Activated T-cell treated with anti-CD3 and anti-CD28 coated beads, Interleukin-2, amount 50 U/mL, for 4 hours (primary cell): ENCODE results near the gene HTR5A. TPM values are rescaled to one million over a fixed set of nuclear protein-coding genes. Genes with fewer than 3 reads are reported as not detected.

Experiments used
- ATAC-seq, 2 donors: fragments of 200-7000 bp; cut with Tn5 transposase; one replicate each; pipeline ENCODE4 v1.10.0; 2021
- DNase-seq: peaks from one replicate; pipeline ENCODE4 v3.0.0-alpha.2; 2020
- H3K27me3 Mint-ChIP-seq: one replicate; pipeline ENCODE4 v1.8.0; 2021; ENCODE audit warnings: low read depth, mixed read lengths
- H3K36me3 Mint-ChIP-seq: one replicate; pipeline ENCODE4 v1.8.0; 2022; ENCODE audit warnings: mixed read lengths; ENCODE audit not compliant: insufficient read depth
- H3K4me1 Mint-ChIP-seq: one replicate; pipeline ENCODE4 v1.8.0; 2021; ENCODE audit warnings: low read depth, mixed read lengths
- H3K4me3 Mint-ChIP-seq: one replicate; pipeline ENCODE4 v1.8.0; 2021; ENCODE audit warnings: mild to moderate bottlenecking, moderate library complexity, mixed read lengths
- H3K9me3 Mint-ChIP-seq: one replicate; pipeline ENCODE4 v1.8.0; 2021; ENCODE audit warnings: mixed read lengths
- total RNA-seq, 3 donors: library from RNA; stranded (reverse); gene quantifications; one replicate each; pipeline ENCODE4 v1.2.1, GENCODE V29; 2021

HTR5A gene
- total RNA-seq, 3 donors from 2014 or later = not detected

GRCh38 chr7:155062411-155062810, 7.7 kb upstream of the HTR5A start:
- H3K36me3 Mint-ChIP-seq = no peaks in the 10 kb centered on the region
- H3K4me1 Mint-ChIP-seq = no peaks in the 10 kb centered on the region
- peaks cover 28% of the 10 kb centered on the region for H3K27me3 Mint-ChIP-seq
- H3K4me3 Mint-ChIP-seq = no peak overlapping the region
- H3K9me3 Mint-ChIP-seq = no peaks in the 10 kb centered on the region
- ATAC-seq = no peak
- no peak for DNase-seq

- H3K27me3 Mint-ChIP-seq = peaks cover 33% of the 10 kb centered on the region
These were observed 5.9 kb upstream of the HTR5A start for GRCh38 chr7:155064186-155064585.

GRCh38 chr7:155066417-155066950, 3.6 kb upstream of the HTR5A start:
- Mint-ChIP-seq H3K4me1 (no peaks in the 10 kb centered on the region), H3K36me3 (no peaks in the 10 kb centered on the region), H3K27me3 (peaks cover 38% of the 10 kb centered on the region), H3K4me3 (no peak overlapping the region), H3K9me3 (no peaks in the 10 kb centered on the region)
- no peak for DNase-seq
- ATAC-seq = no peak

More at GRCh38 chr7:155064186-155064585, 5.9 kb upstream of the HTR5A start:
- ATAC-seq = no peak
- Mint-ChIP-seq H3K36me3 (no peaks in the 10 kb centered on the region), H3K4me1 (no peaks in the 10 kb centered on the region), H3K9me3 (no peaks in the 10 kb centered on the region), H3K4me3 (no peak overlapping the region)
- no peak for DNase-seq

GRCh38 chr7:155071121-155071651, 1.1 kb downstream of the HTR5A start:
- ATAC-seq = no peak
- Mint-ChIP-seq H3K9me3 (no peaks in the 10 kb centered on the region), H3K4me3 (no peak overlapping the region), H3K36me3 (no peaks in the 10 kb centered on the region), H3K4me1 (no peaks in the 10 kb centered on the region), H3K27me3 (peaks cover 55% of the 10 kb centered on the region)
- DNase-seq = no peak

GRCh38 chr7:155071916-155072571, 1.9 kb downstream of the HTR5A start:
- Mint-ChIP-seq H3K36me3 (no peaks in the 10 kb centered on the region), H3K9me3 (no peaks in the 10 kb centered on the region)
- DNase-seq = no peak

GRCh38 chr7:155073922-155074321, 3.8 kb downstream of the HTR5A start:
- no peaks in the 10 kb centered on the region for H3K36me3 Mint-ChIP-seq
- DNase-seq (no peak), ATAC-seq (no peak)
- no peaks in the 10 kb centered on the region for H3K9me3 Mint-ChIP-seq
- H3K4me1 Mint-ChIP-seq = no peaks in the 10 kb centered on the region
- H3K4me3 Mint-ChIP-seq = no peak overlapping the region
- H3K27me3 Mint-ChIP-seq = peaks cover 42% of the 10 kb centered on the region

More at GRCh38 chr7:155071916-155072571, 1.9 kb downstream of the HTR5A start:
- Mint-ChIP-seq H3K27me3 (peaks cover 50% of the 10 kb centered on the region), H3K4me1 (no peaks in the 10 kb centered on the region), H3K4me3 (no peak overlapping the region)
- ATAC-seq = no peak

- H3K36me3 Mint-ChIP-seq = no peaks in the 10 kb centered on the region
- no peak for ATAC-seq
- H3K9me3 Mint-ChIP-seq = no peaks in the 10 kb centered on the region
- H3K4me1 Mint-ChIP-seq = no peaks in the 10 kb centered on the region
- H3K4me3 Mint-ChIP-seq = no peak overlapping the region
- H3K27me3 Mint-ChIP-seq = peaks cover 22% of the 10 kb centered on the region
- no peak for DNase-seq
These were observed 13.9 kb downstream of the HTR5A start for GRCh38 chr7:155084021-155084420.

- Mint-ChIP-seq H3K9me3 (no peaks in the 10 kb centered on the region), H3K27me3 (peaks cover 25% of the 10 kb centered on the region), H3K36me3 (no peaks in the 10 kb centered on the region), H3K4me3 (no peak overlapping the region), H3K4me1 (no peaks in the 10 kb centered on the region)
- ATAC-seq = no peak
- no peak for DNase-seq
These were observed 14.8 kb downstream of the HTR5A start for GRCh38 chr7:155084969-155085368.

- ATAC-seq = peak; percentile 56 to 80
- Mint-ChIP-seq H3K4me1 (peaks cover 3% of the 10 kb centered on the region), H3K9me3 (no peaks in the 10 kb centered on the region), H3K4me3 (no peak overlapping the region), H3K27me3 (peaks cover 29% of the 10 kb centered on the region), H3K36me3 (no peaks in the 10 kb centered on the region)
- no peak for DNase-seq
These were observed 20.6 kb downstream of the HTR5A start for GRCh38 chr7:155090684-155091083.

- peaks cover 27% of the 10 kb centered on the region for H3K27me3 Mint-ChIP-seq
These were observed 23.5 kb downstream of the HTR5A start for GRCh38 chr7:155093596-155093995.

GRCh38 chr7:155094636-155095135, 24.6 kb downstream of the HTR5A start:
- H3K4me1 Mint-ChIP-seq = peaks cover 3% of the 10 kb centered on the region
- H3K4me3 Mint-ChIP-seq = no peak overlapping the region
- ATAC-seq (no peak), DNase-seq (no peak)
- no peaks in the 10 kb centered on the region for H3K36me3 Mint-ChIP-seq
- no peaks in the 10 kb centered on the region for H3K9me3 Mint-ChIP-seq
- peaks cover 32% of the 10 kb centered on the region for H3K27me3 Mint-ChIP-seq

More at GRCh38 chr7:155093596-155093995, 23.5 kb downstream of the HTR5A start:
- H3K36me3 Mint-ChIP-seq = no peaks in the 10 kb centered on the region
- DNase-seq (no peak), ATAC-seq (no peak)
- peaks cover 3% of the 10 kb centered on the region for H3K4me1 Mint-ChIP-seq
- H3K4me3 Mint-ChIP-seq = no peak overlapping the region
- no peaks in the 10 kb centered on the region for H3K9me3 Mint-ChIP-seq

GRCh38 chr7:155097338-155097737, 27.2 kb downstream of the HTR5A start:
- Mint-ChIP-seq H3K9me3 (no peaks in the 10 kb centered on the region), H3K4me3 (no peak overlapping the region), H3K4me1 (no peaks in the 10 kb centered on the region), H3K36me3 (no peaks in the 10 kb centered on the region), H3K27me3 (peaks cover 25% of the 10 kb centered on the region)
- no peak for DNase-seq
- no peak for ATAC-seq

GRCh38 chr7:155103839-155104238, 33.7 kb downstream of the HTR5A start:
- Mint-ChIP-seq H3K27me3 (peaks cover 13% of the 10 kb centered on the region), H3K4me1 (no peaks in the 10 kb centered on the region), H3K4me3 (no peak overlapping the region), H3K36me3 (no peaks in the 10 kb centered on the region), H3K9me3 (no peaks in the 10 kb centered on the region)
- DNase-seq (no peak), ATAC-seq (no peak)

GRCh38 chr7:155104913-155105312, 34.8 kb downstream of the HTR5A start:
- no peak for ATAC-seq
- no peaks in the 10 kb centered on the region for H3K4me1 Mint-ChIP-seq
- H3K4me3 Mint-ChIP-seq = no peak overlapping the region
- no peaks in the 10 kb centered on the region for H3K9me3 Mint-ChIP-seq
- peaks cover 12% of the 10 kb centered on the region for H3K27me3 Mint-ChIP-seq
- H3K36me3 Mint-ChIP-seq = no peaks in the 10 kb centered on the region
- no peak for DNase-seq

- Mint-ChIP-seq H3K9me3 (no peaks in the 10 kb centered on the region), H3K4me1 (no peaks in the 10 kb centered on the region), H3K27me3 (peaks cover 10% of the 10 kb centered on the region), H3K36me3 (no peaks in the 10 kb centered on the region), H3K4me3 (no peak overlapping the region)
- ATAC-seq (no peak), DNase-seq (no peak)
These were observed 36.2 kb downstream of the HTR5A start for GRCh38 chr7:155106356-155106755.
